HAP-1 (cell line): ENCODE results near the gene ZNF182.
A peak's percentile ranks its signal among the peaks of the same experiment; 100 is the strongest.
"Not testable (repeated sequence)": the region's sequence is repeated elsewhere in the genome, so short reads cannot be mapped to it uniquely, and the experiment has no call there.

Source experiments
- DNase-seq, 2 experiments: peaks; one replicate each; pipeline ENCODE4 v3.0.0-alpha.2; 2016 to 2020; ENCODE audit warnings: low spot score in 2 of 2
- H3K27me3 ChIP-seq: fragments of 250-450 bp; sonication (Bioruptor Pico); 2 replicates; pipeline ENCODE4 v1.5.1; 2020; ENCODE audit warnings: low read depth, mild to moderate bottlenecking, moderate library complexity
- H3K36me3 ChIP-seq: fragments of 250-450 bp; sonication (Bioruptor Pico); replicated peaks from 2 replicates; pipeline ENCODE4 v1.5.1; 2020; ENCODE audit warnings: mild to moderate bottlenecking
- H3K4me1 ChIP-seq: fragments of 250-450 bp; sonication (Bioruptor Pico); 2 replicates; pipeline ENCODE4 v1.5.1; 2020; ENCODE audit warnings: mild to moderate bottlenecking
- H3K4me3 ChIP-seq: fragments of 250-450 bp; sonication (Bioruptor Pico); 2 replicates; pipeline ENCODE4 v1.5.1; 2020; ENCODE audit warnings: mild to moderate bottlenecking, moderate library complexity
- H3K9me3 ChIP-seq: fragments of 250-450 bp; sonication (Bioruptor Pico); 2 replicates; pipeline ENCODE4 v1.5.1; 2020; ENCODE audit warnings: mild to moderate bottlenecking, moderate library complexity
- in situ Hi-C: fragments of 300-500 bp; cut with MboI; formaldehyde crosslinking; loops from 3 replicates; pipeline ENCODE4 v1.14.3; 2020; ENCODE audit warnings: low sequenced_read_pairs, inconsistent platforms, mixed read lengths

The ZNF182 gene

DNA sequence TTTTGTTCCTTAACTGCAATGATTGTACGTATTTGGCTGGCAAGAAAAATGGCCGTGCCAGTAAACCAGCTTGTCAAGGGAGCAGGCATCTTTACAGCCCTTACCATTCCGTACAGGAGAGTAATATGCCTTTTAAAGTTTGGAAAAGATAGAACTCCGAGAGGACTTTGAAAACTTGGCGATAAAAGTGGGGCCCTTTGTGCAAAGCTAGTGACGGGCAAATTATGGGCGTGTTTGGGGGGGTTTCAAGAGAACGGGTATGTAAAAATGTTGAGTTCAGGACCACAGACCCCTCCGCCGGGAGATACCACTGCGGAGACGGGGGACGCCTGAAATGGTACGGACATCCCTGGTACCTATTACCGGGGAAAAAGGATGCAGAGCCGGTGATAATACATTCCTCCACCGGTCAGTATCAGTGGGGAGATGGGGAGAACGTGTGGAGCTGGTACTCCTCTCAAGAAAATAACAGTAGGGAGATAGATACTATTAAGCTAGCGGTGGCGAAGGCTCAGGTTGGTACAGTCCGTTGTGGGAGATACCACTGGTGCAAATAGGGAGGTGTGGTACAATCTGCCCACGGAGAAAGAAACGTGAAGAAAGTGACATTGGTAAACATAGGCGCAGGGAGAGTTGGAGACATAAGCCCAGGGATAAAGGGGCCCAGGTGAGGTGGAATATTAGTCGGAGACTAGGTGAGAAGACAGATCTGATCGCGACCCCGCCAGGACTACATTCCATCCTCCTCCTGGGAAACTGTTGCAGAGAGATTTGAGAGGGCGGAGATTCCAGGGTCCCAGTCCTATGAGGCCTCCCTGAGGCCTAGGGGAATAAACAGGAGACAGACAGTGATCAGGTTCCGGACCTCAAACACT, 17.5 kb upstream of the ZNF182 start:
- Histone ChIP-seq H3K4me3 (peak overlapping the region; percentile 57), H3K36me3 (no peaks in the 10 kb centered on the region), H3K27me3 (no peaks in the 10 kb centered on the region), H3K9me3 (no peaks in the 10 kb centered on the region), H3K4me1 (peaks cover 12% of the 10 kb centered on the region)
- peak; percentile 87 to 92 for DNase-seq
- in situ Hi-C loops = loop anchor here (10.0 kb wide), 1 partner anchor 196 kb away; no protein-coding TSS in a partner anchor

- H3K27me3 ChIP-seq, H3K9me3 ChIP-seq, H3K36me3 ChIP-seq, DNase-seq: not testable (repeated sequence)
- Histone ChIP-seq H3K4me1 (peaks cover 12% of the 10 kb centered on the region), H3K4me3 (peak overlapping the region; percentile 57)
- in situ Hi-C loops = loop anchor here (10.0 kb wide), 1 partner anchor 196 kb away; no protein-coding TSS in a partner anchor
These were observed 16.7 kb upstream of the ZNF182 start for GRCh38 chrX:48020472-48020871.

- H3K36me3 ChIP-seq, DNase-seq, H3K9me3 ChIP-seq, H3K27me3 ChIP-seq, H3K4me3 ChIP-seq: not testable (repeated sequence)
- H3K4me1 ChIP-seq = peaks cover 12% of the 10 kb centered on the region
- in situ Hi-C loops = loop anchor here (10.0 kb wide), 1 partner anchor 195 kb away; no protein-coding TSS in a partner anchor
These were observed 16.1 kb upstream of the ZNF182 start for GRCh38 chrX:48019892-48020291.

- H3K4me1 ChIP-seq, H3K27me3 ChIP-seq, H3K4me3 ChIP-seq, in situ Hi-C loops, DNase-seq, H3K9me3 ChIP-seq, H3K36me3 ChIP-seq: not testable (repeated sequence)
These were observed 13.0 kb upstream of the ZNF182 start for GRCh38 chrX:48016583-48017310.

DNA sequence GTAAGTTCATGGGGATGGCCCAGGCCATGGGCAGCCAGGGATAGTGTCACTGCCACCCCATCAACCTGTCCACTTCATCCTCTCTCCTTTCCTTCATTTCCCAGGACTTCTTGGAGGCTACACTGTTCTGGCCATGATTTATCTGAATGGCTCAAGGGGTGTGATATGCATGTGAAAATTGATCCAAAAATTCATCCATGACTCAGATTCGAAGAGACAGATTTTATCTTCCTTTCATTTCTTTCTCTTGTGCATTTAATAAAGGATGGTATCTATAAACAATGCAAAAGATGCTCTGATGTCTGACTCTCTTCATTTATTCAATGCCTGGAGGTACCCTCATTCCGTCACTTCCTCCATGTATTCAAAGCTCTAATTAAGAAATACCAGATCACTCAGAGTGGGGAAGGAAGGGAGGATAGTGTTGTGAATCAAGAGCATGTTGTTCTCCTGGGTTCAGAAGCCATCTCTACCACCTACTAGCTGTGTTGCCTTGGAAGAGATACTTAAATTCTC, 5.7 kb upstream of the ZNF182 start:
- H3K27me3 ChIP-seq, H3K9me3 ChIP-seq, in situ Hi-C loops, H3K4me1 ChIP-seq, H3K36me3 ChIP-seq, H3K4me3 ChIP-seq, DNase-seq: not testable (repeated sequence)

GRCh38 chrX:48006688-48007087, 2.9 kb upstream of the ZNF182 start, which contains the start of gene SPACA5:
Gene SPACA5 (plus strand): TSS chrX:48006988. CDS start chrX:48007803, 815 bp downstream.
- H3K4me3 ChIP-seq, H3K27me3 ChIP-seq, DNase-seq, H3K9me3 ChIP-seq, H3K36me3 ChIP-seq, in situ Hi-C loops, H3K4me1 ChIP-seq: not testable (repeated sequence)

DNA sequence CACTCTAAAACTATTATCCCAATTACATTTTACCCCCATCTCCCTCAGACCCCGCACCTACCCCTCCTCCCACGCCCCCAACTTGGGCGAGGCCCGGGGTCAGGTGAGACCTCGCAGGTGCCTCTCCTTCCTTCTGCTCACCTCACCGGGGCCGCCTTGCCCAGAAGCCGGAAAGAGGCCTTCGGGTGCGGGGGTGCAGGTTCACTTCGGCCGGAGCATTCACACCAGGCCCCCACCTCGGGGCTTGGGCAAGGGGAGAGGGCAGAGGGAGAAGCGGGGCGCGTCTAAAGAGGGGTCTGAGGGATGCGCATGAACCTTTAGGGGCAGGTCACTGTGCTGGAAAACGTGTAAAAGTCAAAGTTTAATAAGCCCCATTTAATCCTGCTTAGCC, 427 bp downstream of the ZNF182 start:
- in situ Hi-C loops = no loop called here
- Histone ChIP-seq H3K4me3 (peak overlapping the region; percentile 54), H3K36me3 (peaks cover 13% of the 10 kb centered on the region), H3K9me3 (no peaks in the 10 kb centered on the region), H3K27me3 (no peaks in the 10 kb centered on the region), H3K4me1 (peaks cover 13% of the 10 kb centered on the region)
- peak in 1 of 2 experiments; percentile 16 for DNase-seq

GRCh38 chrX:48002929-48003328, 860 bp downstream of the ZNF182 start:
- no peak for DNase-seq
- in situ Hi-C loops = no loop called here
- Histone ChIP-seq H3K9me3 (no peaks in the 10 kb centered on the region), H3K4me1 (peaks cover 13% of the 10 kb centered on the region), H3K36me3 (peaks cover 13% of the 10 kb centered on the region), H3K27me3 (no peaks in the 10 kb centered on the region), H3K4me3 (peak overlapping the region; percentile 54)

DNA sequence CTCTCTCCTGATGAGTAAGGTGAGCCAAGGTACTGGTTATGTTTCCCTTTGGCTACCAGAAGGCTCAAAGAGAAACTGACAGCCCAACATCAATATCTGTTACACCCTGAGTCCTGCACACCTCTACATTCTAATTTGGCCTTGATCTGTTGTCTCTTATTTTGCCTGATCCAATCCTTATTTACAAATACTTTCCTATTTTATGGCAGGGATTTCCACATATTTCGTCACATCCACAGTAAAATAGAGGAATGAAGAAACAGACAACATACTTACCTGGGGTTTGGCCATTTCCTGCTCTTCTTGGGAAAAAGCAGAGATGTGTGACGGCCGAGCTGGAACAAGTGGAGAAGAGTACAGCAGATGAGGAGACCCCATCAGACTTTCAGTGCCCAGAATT, 1.5 kb downstream of the ZNF182 start:
- H3K4me3 ChIP-seq = no peak overlapping the region; the same call in 1 of the 2 replicates
- H3K9me3 ChIP-seq = no peaks in the 10 kb centered on the region
- peaks cover 13% of the 10 kb centered on the region for H3K4me1 ChIP-seq
- in situ Hi-C loops = no loop called here
- peaks cover 13% of the 10 kb centered on the region for H3K36me3 ChIP-seq
- DNase-seq = no peak
- no peaks in the 10 kb centered on the region for H3K27me3 ChIP-seq

- H3K9me3 ChIP-seq = peaks cover 3% of the 10 kb centered on the region; the same call in 1 of the 2 replicates
- DNase-seq = no peak
- in situ Hi-C loops = no loop called here
These were observed 2.5 kb downstream of the ZNF182 start for GRCh38 chrX:48001260-48001659.

GRCh38 chrX:47992669-47993068, 11.1 kb downstream of the ZNF182 start:
- Histone ChIP-seq H3K9me3 (peaks cover 9% of the 10 kb centered on the region; the same call in 1 of the 2 replicates), H3K4me1 (no peaks in the 10 kb centered on the region), H3K36me3 (peaks cover 22% of the 10 kb centered on the region), H3K4me3 (no peak overlapping the region), H3K27me3 (no peaks in the 10 kb centered on the region)
- in situ Hi-C loops = no loop called here
- DNase-seq = no peak

More at GRCh38 chrX:48001260-48001659, 2.5 kb downstream of the ZNF182 start:
- Histone ChIP-seq H3K4me3 (no peak overlapping the region), H3K4me1 (peaks cover 13% of the 10 kb centered on the region), H3K27me3 (no peaks in the 10 kb centered on the region), H3K36me3 (peaks cover 13% of the 10 kb centered on the region)

GRCh38 chrX:47992095-47992380, 11.8 kb downstream of the ZNF182 start:
- no peaks in the 10 kb centered on the region for H3K4me1 ChIP-seq
- peaks cover 9% of the 10 kb centered on the region; the same call in 1 of the 2 replicates for H3K9me3 ChIP-seq
- H3K36me3 ChIP-seq = peaks cover 29% of the 10 kb centered on the region
- no peak for DNase-seq
- no peaks in the 10 kb centered on the region for H3K27me3 ChIP-seq
- in situ Hi-C loops = no loop called here
- no peak overlapping the region for H3K4me3 ChIP-seq

- in situ Hi-C loops = no loop called here
- H3K27me3 ChIP-seq = no peaks in the 10 kb centered on the region
- no peak for DNase-seq
- no peak overlapping the region for H3K4me3 ChIP-seq
- peaks cover 8% of the 10 kb centered on the region; the same call in 1 of the 2 replicates for H3K9me3 ChIP-seq
- peaks cover 33% of the 10 kb centered on the region for H3K36me3 ChIP-seq
- no peaks in the 10 kb centered on the region for H3K4me1 ChIP-seq
These were observed 12.3 kb downstream of the ZNF182 start for GRCh38 chrX:47991263-47992094.
